Stimulated activated CD8-positive, alpha-beta memory T cell treated with anti-CD3 and anti-CD28 coated beads, Interleukin-2, amount 100 ng/mL, for 1 hour (primary cell): ENCODE data around the gene ITGAX.

Source experiments
- DNase-seq, 2 donors: peaks; one replicate each; pipeline ENCODE4 v3.0.0-alpha.2; 2020; ENCODE audit warnings: low read depth in 2 of 2

Gene ITGAX

DNA sequence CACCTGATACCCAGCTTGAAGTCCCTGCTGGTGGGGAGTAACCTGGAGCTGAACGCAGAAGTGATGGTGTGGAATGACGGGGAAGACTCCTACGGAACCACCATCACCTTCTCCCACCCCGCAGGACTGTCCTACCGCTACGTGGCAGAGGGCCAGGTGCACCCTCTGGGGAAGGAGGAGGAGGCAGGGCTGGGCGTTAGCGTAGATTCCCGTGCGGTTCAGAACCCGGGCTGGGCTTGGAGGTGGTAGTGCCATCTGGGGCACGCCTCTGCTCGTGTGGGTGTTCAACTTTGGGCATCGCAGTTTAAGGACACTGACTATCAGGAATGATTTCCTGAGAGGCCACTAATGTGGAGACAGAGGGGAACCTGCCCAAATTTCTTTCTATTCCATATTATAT, 18.3 kb downstream of the ITGAX start:
- no peak for DNase-seq

GRCh38 chr16:31375231-31375630, 20.3 kb downstream of the ITGAX start:
- no peak for DNase-seq

DNA sequence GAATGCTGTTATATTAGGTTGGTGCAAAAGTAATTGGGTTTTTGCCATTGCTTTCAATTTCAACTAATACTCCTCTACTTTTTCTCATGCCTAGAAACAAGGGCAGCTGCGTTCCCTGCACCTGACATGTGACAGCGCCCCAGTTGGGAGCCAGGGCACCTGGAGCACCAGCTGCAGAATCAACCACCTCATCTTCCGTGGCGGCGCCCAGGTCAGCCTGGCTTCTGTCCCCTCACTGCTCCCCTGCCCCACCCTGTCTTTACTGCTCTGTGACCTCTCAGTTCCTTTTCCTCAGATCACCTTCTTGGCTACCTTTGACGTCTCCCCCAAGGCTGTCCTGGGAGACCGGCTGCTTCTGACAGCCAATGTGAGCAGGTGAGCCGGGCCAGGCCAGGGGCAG, 21.7 kb downstream of the ITGAX start:
- no peak for DNase-seq

- DNase-seq: no peak
Measured at GRCh38 chr16:31377210-31377903, 22.4 kb downstream of the ITGAX start.

DNA sequence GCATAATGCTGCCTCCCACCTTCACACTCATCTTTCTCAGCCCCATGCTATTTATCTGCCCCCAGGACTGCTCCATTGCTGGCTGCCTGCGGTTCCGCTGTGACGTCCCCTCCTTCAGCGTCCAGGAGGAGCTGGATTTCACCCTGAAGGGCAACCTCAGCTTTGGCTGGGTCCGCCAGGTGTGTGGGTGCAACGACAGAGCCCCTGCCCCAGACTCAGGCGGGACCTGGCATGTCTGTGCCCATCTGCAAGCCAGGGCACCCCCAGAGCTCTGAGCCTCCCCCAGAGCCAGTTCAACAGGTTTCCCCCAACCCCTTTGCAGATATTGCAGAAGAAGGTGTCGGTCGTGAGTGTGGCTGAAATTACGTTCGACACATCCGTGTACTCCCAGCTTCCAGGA, 25.2 kb downstream of the ITGAX start:
- DNase-seq: no peak

DNA sequence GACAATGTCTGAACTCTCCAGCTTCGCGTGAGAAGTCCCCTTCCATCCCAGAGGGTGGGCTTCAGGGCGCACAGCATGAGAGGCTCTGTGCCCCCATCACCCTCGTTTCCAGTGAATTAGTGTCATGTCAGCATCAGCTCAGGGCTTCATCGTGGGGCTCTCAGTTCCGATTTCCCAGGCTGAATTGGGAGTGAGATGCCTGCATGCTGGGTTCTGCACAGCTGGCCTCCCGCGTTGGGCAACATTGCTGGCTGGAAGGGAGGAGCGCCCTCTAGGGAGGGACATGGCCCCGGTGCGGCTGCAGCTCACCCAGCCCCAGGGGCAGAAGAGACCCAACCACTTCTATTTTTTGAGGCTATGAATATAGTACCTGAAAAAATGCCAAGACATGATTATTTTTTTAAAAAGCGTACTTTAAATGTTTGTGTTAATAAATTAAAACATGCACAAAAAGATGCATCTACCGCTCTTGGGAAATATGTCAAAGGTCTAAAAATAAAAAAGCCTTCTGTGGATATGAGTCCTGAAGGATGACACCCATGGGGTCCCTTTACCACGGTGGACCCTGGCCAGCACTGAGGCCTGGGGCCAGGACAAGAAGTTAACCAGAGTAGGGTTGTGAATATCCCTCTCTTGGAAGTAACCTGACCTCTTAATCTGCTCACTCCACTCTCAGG, 27.6 kb downstream of the ITGAX start:
- peak in 1 of 2 donors; percentile 37 for DNase-seq

- no peak for DNase-seq
Measured at GRCh38 chr16:31385680-31386079, 30.7 kb downstream of the ITGAX start.

DNA sequence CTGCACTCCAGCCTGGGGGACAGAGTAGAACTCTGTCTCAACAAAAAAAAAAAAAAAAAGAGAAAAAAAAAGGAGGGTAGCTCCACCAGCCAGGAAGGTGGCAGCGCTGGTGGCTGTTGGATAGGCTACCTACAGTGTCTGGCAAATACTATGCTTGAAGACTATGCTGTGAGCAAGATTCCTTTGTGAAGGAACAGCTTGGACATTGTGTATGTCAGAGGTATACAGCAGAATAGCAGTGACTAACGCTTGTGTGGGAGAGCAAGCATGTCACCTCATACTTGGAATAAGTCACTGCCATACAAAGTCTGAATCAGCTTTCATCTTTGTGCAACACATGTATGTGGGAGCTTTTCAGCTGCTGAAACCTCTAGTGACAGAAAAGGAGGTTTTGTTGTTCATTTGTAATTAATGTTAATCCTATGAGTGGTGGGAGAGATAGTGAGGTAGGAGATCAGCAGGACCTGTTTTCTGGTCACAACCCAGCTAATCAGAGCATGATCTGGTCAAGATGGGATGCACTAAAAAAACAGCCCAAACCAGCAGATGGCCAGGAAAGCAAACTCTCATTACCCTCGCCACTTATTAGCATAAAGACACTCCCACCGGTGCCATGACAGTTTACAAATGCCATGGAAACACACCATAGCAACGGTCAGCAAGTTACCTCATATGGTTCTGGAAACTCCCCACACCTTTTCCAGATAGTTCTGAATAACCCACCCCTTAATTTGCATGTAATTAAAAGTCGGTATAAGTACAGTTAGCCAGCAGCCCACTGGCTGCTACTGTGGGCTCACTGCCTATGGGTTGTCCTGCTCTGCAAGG, 31.4 kb downstream of the ITGAX start:
- no peak for DNase-seq

DNA sequence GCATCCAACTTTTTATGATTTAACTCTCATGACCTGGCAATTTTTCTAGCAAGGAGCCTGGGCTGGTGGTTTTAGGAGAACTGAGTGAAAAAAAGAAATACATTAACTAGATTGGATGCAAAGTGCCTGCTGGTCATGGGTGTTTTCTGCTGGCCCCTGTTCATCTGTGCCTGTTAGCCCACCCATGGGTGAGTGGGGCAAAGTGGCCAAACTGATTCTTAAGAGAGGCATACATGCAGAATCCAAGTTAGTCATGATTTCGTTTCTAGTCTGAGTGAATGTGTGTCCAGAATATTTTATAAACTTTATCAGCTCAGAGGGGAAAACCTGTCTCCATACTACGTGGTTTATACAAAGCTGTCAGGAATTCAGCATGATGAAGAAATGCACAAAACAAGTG, 33.6 kb downstream of the ITGAX start:
- DNase-seq: no peak

- DNase-seq: no peak
Measured at GRCh38 chr16:31390504-31391041, 35.6 kb downstream of the ITGAX start.

DNA sequence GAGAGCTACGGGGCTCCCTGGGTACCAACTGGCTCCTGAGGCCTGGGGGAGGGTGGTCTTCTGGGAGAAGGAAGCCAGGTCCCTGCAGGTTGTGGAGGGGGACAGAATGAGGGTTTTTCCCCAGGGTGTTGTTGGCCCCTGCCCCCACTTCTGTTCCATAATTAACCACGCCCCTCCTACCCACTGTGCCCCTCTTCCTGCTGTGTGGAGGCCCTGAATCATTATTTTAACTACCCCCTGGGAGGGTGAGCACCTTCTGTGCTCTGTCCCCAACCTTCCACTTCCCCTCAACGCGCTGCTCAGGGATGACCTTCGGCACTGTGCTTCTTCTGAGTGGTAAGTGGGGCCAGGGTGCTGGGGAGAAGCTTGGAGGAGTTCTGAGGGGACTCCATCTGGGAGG, 38.1 kb downstream of the ITGAX start, which contains the start of gene ITGAD:
Gene ITGAD (plus strand): TSS at position 280 of the 400 bp plus-strand sequence. CDS start 26 bp downstream, at position 306.
- no peak for DNase-seq

GRCh38 chr16:31395647-31396046, 40.7 kb downstream of the ITGAX start:
- no peak for DNase-seq

GRCh38 chr16:31397096-31397660, 42.2 kb downstream of the ITGAX start:
- DNase-seq: no peak

DNA sequence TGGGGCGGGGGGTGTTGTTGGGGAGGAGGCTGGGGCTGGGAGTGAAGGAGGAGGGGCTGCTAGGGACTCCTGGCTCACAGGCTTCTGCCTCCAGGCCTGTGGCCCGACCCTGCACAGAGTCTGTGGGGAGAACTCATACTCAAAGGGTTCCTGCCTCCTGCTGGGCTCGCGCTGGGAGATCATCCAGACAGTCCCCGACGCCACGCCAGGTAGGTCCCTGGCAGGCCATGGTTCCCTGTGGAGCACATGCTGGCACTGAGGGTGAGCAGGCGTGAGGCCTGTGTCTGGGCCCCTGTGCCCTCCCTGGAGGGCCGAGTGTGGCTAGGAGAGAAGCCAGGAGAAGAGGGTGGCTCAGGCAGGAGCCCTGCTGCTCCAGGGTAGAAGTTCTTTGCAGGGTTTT, 42.7 kb downstream of the ITGAX start:
- DNase-seq: no peak

GRCh38 chr16:31400191-31400590, 45.2 kb downstream of the ITGAX start:
- no peak for DNase-seq

GRCh38 chr16:31401436-31401835, 46.5 kb downstream of the ITGAX start:
- no peak for DNase-seq

DNA sequence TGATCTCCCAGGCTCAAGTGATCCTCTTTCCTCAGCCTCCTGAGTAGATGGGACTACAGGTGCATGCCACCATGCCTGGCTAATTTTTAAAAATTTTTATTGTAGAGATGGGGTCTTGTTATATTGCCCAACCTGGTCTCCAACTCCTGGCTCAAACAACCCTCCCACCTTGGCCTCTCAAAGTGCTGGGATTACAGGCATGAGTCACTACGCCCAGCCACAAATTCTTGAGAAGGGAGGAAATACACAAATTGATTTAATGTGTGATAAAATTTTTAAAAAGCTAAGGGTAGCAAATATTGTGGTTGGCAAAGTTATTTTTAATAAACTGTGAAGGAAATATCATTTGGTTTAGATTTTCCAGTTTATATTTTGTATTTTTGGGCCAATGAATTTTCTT, 47.7 kb downstream of the ITGAX start:
- no peak for DNase-seq

GRCh38 chr16:31403590-31404352, 48.8 kb downstream of the ITGAX start:
- DNase-seq: no peak

GRCh38 chr16:31404353-31405064, 49.5 kb downstream of the ITGAX start:
- DNase-seq: no peak

DNA sequence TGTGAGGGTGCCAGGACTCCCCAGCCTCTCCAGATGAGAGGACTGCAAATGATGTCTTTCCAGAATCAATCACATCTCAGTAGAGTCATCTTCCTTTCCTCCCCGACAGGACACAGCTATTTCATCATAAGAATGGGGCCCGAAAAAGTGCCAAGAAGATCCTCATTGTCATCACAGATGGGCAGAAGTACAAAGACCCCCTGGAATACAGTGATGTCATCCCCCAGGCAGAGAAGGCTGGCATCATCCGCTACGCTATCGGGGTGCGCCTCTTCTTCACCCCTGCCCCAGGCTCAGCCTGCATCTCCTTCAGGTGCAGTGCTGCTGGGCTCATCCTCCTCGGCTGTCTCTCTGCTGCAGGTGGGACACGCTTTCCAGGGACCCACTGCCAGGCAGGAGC, 52.4 kb downstream of the ITGAX start:
- no peak for DNase-seq

- no peak for DNase-seq
Measured at GRCh38 chr16:31409433-31409832, 54.5 kb downstream of the ITGAX start.
